H9 (cell line): ENCODE results near the gene TMEM161B. TPM values are rescaled to one million over a fixed set of nuclear protein-coding genes. Genes with fewer than 3 reads are reported as not detected.

Source experiments
- DNase-seq: peaks from one replicate; pipeline ENCODE4 v3.0.0-alpha.2; 2017
- H2AFZ ChIP-seq: one replicate; pipeline ENCODE4 v1.6.1; 2013; ENCODE audit warnings: mild to moderate bottlenecking, low read length, control low read depth, moderate library complexity
- H2AK5ac ChIP-seq: 2 replicates; pipeline ENCODE4 v1.6.1; 2013; ENCODE audit warnings: low read length, control low read depth, mixed read lengths; ENCODE audit not compliant: insufficient read length
- H2BK120ac ChIP-seq: one replicate; pipeline ENCODE4 v1.6.1; 2013; ENCODE audit warnings: low read depth, mild to moderate bottlenecking, low read length, control low read depth, inconsistent platforms; ENCODE audit not compliant: poor library complexity, severe bottlenecking
- H2BK12ac ChIP-seq: 2 replicates; pipeline ENCODE4 v1.6.1; 2013; ENCODE audit warnings: low read length, control low read depth, mixed read lengths, low read depth; ENCODE audit not compliant: insufficient read length
- H2BK15ac ChIP-seq: 2 replicates; pipeline ENCODE4 v1.6.1; 2013; ENCODE audit warnings: low read depth, low read length, control low read depth
- H2BK20ac ChIP-seq: one replicate; pipeline ENCODE4 v1.6.1; 2013; ENCODE audit warnings: low read depth, mild to moderate bottlenecking, low read length, control low read depth, inconsistent platforms; ENCODE audit not compliant: poor library complexity, severe bottlenecking
- H2BK5ac ChIP-seq: 2 replicates; pipeline ENCODE4 v1.6.1; 2013; ENCODE audit warnings: low read length, control low read depth, mixed read lengths; ENCODE audit not compliant: insufficient read length
- H3K14ac ChIP-seq: 2 replicates; pipeline ENCODE4 v1.6.1; 2013; ENCODE audit warnings: low read length, control low read depth; ENCODE audit not compliant: insufficient read depth
- H3K18ac ChIP-seq: 2 replicates; pipeline ENCODE4 v1.6.1; 2013; ENCODE audit warnings: low read depth, mild to moderate bottlenecking, mixed read lengths, low read length, control low read depth; ENCODE audit not compliant: insufficient read length
- H3K23ac ChIP-seq: 2 replicates; pipeline ENCODE4 v1.6.1; 2013; ENCODE audit warnings: low read length, control low read depth, mixed read lengths, low read depth; ENCODE audit not compliant: insufficient read length
- H3K23me2 ChIP-seq: 2 replicates; pipeline ENCODE4 v1.6.1; 2013; ENCODE audit warnings: low read depth, mild to moderate bottlenecking, mixed read lengths, low read length, control low read depth; ENCODE audit not compliant: insufficient read length, poor library complexity, severe bottlenecking
- H3K27ac ChIP-seq: 2 replicates; pipeline ENCODE4 v1.5.1; 2013; ENCODE audit warnings: low read length, control low read depth, mixed read lengths, low read depth; ENCODE audit not compliant: insufficient read length
- H3K27me3 ChIP-seq: 2 replicates; pipeline ENCODE4 v1.6.1; 2013; ENCODE audit warnings: low read length, control low read depth, inconsistent platforms; ENCODE audit not compliant: insufficient read depth
- H3K4ac ChIP-seq: 2 replicates; pipeline ENCODE4 v1.6.1; 2013; ENCODE audit warnings: low read depth, mild to moderate bottlenecking, control low read depth, inconsistent platforms, low read length, moderate library complexity
- H3K4me1 ChIP-seq: 2 replicates; pipeline ENCODE4 v1.6.1; 2013; ENCODE audit warnings: low read length, control low read depth, inconsistent platforms; ENCODE audit not compliant: insufficient read depth
- H3K4me2 ChIP-seq: 2 replicates; pipeline ENCODE4 v1.6.1; 2013; ENCODE audit warnings: low read length, control low read depth, mixed read lengths; ENCODE audit not compliant: insufficient read length, insufficient read depth
- H3K56ac ChIP-seq: 2 replicates; pipeline ENCODE4 v1.6.1; 2013; ENCODE audit warnings: low read depth, mild to moderate bottlenecking, mixed read lengths, low read length, control low read depth; ENCODE audit not compliant: insufficient read length
- H3K79me1 ChIP-seq: 2 replicates; pipeline ENCODE4 v1.6.1; 2013; ENCODE audit warnings: low read depth, mild to moderate bottlenecking, moderate library complexity, low read length, control low read depth, inconsistent platforms; ENCODE audit not compliant: insufficient read depth, poor library complexity, severe bottlenecking
- H3K79me2 ChIP-seq: 2 replicates; pipeline ENCODE4 v1.6.1; 2013; ENCODE audit warnings: low read length, control low read depth, inconsistent platforms; ENCODE audit not compliant: insufficient read depth
- H3K9ac ChIP-seq: 2 replicates; pipeline ENCODE4 v1.6.1; 2013; ENCODE audit warnings: low read length, control low read depth, mixed read lengths; ENCODE audit not compliant: insufficient read length; ENCODE audit errors: extremely low read depth
- H3K9me3 ChIP-seq: one replicate; pipeline ENCODE4 v1.6.1; 2013; ENCODE audit warnings: low read depth, low read length, inconsistent platforms; ENCODE audit not compliant: control insufficient read depth
- H3T11ph ChIP-seq: one replicate; pipeline ENCODE4 v1.6.1; 2013; ENCODE audit warnings: mild to moderate bottlenecking, low read length, control low read depth, inconsistent platforms
- H4K20me1 ChIP-seq: one replicate; pipeline ENCODE4 v1.6.1; 2013; ENCODE audit not compliant: control insufficient read depth, insufficient read length, insufficient read depth
- H4K5ac ChIP-seq: 2 replicates; pipeline ENCODE4 v1.6.1; 2013; ENCODE audit warnings: low read depth, mild to moderate bottlenecking, mixed read lengths, low read length, control low read depth; ENCODE audit not compliant: insufficient read length
- H4K8ac ChIP-seq: replicated peaks from 2 replicates; pipeline ENCODE4 v1.6.1; 2013; ENCODE audit warnings: low read length, control low read depth, mixed read lengths, low read depth; ENCODE audit not compliant: insufficient read length
- H4K91ac ChIP-seq: 2 replicates; pipeline ENCODE4 v1.6.1; 2013; ENCODE audit warnings: low read depth, mild to moderate bottlenecking, moderate library complexity, mixed read lengths, low read length, control low read depth; ENCODE audit not compliant: insufficient read length
- H3K27ac Mint-ChIP-seq, 3 experiments: 2 replicates in 2 of 3; 3 replicates in 1 of 3; pipeline ENCODE4 v1.8.0; 2020 to 2021; ENCODE audit warnings: mixed read lengths in 3 of 3, mild to moderate bottlenecking in 1 of 3, moderate library complexity in 1 of 3
- H3K27me3 Mint-ChIP-seq: 2 replicates; pipeline ENCODE4 v1.8.0; 2021; ENCODE audit warnings: low read depth, mild to moderate bottlenecking, moderate library complexity, mixed read lengths
- H3K36me3 Mint-ChIP-seq, 3 experiments: 2 replicates in 2 of 3; 3 replicates in 1 of 3; pipeline ENCODE4 v1.8.0; 2020 to 2021; ENCODE audit warnings: low read depth in 3 of 3, mixed read lengths in 3 of 3; ENCODE audit not compliant: insufficient read depth in 1 of 3
- H3K4me1 Mint-ChIP-seq, 2 experiments: 2 replicates each; pipeline ENCODE4 v1.8.0; 2020; ENCODE audit warnings: mixed read lengths in 2 of 2
- H3K4me3 Mint-ChIP-seq, 2 experiments: 2 replicates in 1 of 2; 3 replicates in 1 of 2; pipeline ENCODE4 v1.8.0; 2020 to 2021; ENCODE audit warnings: mild to moderate bottlenecking in 2 of 2, mixed read lengths in 2 of 2, moderate library complexity in 1 of 2
- H3K9me3 Mint-ChIP-seq, 2 experiments: 2 replicates in 1 of 2; 3 replicates in 1 of 2; pipeline ENCODE4 v1.8.0; 2020; ENCODE audit warnings: mild to moderate bottlenecking in 2 of 2, mixed read lengths in 2 of 2, moderate library complexity in 1 of 2
- CTCF ChIP-seq: fragments of 200-600 bp; sonication (generic); conservative IDR thresholded peaks from 3 replicates; pipeline ENCODE4 v1.8.0; 2021; ENCODE audit warnings: antibody characterized with exemption, mild to moderate bottlenecking
- WGBS: extraction: QIAGEN DNeasy Blood & Tissue Kit; methylation state at CpG from one replicate; pipeline ENCODE4 v1.1.7; 2013; ENCODE audit warnings: missing lambda C conversion rate, low lambda C conversion rate, mixed read lengths; ENCODE audit not compliant: insufficient read length; ENCODE audit errors: extremely low coverage; 5-methylcytosine and 5-hydroxymethylcytosine counted together
- total RNA-seq: library from RNA; stranded (reverse); gene quantifications from 2 replicates; pipeline ENCODE4 v1.2.1, GENCODE V29; 2021

TMEM161B gene
- total RNA-seq, 1 experiment from 2014 or later = 17.9 TPM

- TF ChIP-seq CTCF = no peak
- Histone ChIP-seq H3K9me3 (no peaks in the 10 kb centered on the region), H2BK120ac (no peak overlapping the region), H3K56ac (no peak overlapping the region), H3K79me2 (no peaks in the 10 kb centered on the region), H4K5ac (no peak overlapping the region), H2BK15ac (no peak overlapping the region), H3K23me2 (no peaks in the 10 kb centered on the region), H3K18ac (no peak overlapping the region), H3T11ph (no peak overlapping the region), H3K9ac (no peak overlapping the region), H2BK5ac (no peak overlapping the region), H2AK5ac (no peak overlapping the region), H3K23ac (no peak overlapping the region), H3K4me2 (no peak overlapping the region), H4K20me1 (no peaks in the 10 kb centered on the region), H4K8ac (no peak overlapping the region), H3K4ac (no peak overlapping the region), H3K14ac (no peak overlapping the region), H3K4me1 (no peaks in the 10 kb centered on the region), H2AFZ (no peak overlapping the region), H3K79me1 (no peaks in the 10 kb centered on the region), H4K91ac (no peak overlapping the region), H3K27ac (no peak overlapping the region), H3K27me3 (no peaks in the 10 kb centered on the region), H2BK20ac (no peak overlapping the region), H2BK12ac (no peak overlapping the region)
- WGBS = no CpG with 5 or more reads among the region's 7 CpGs
- Mint-ChIP-seq H3K27ac (no peak overlapping the region), H3K4me3 (no peak overlapping the region), H3K27me3 (peaks cover 4% of the 10 kb centered on the region; the same call in 1 of the 2 replicates), H3K9me3 (no peaks in the 10 kb centered on the region; a peak in 1 of 5 replicates), H3K36me3 (no peaks in the 10 kb centered on the region), H3K4me1 (no peaks in the 10 kb centered on the region)
- no peak for DNase-seq
Observed at GRCh38 chr5:88159591-88159990, 109.1 kb downstream of the TMEM161B start.
